T-helper 2 cell (primary cell): ENCODE measurements around the gene EGF.
"Not testable (repeated sequence)": the region's sequence is repeated elsewhere in the genome, so short reads cannot be mapped to it uniquely, and the experiment has no call there.

Experiments
- DNase-seq, 5 experiments: peaks; one replicate each; pipeline versions ENCODE4 v3.0.0 to v3.0.0-alpha.2; 2012 to 2022

The EGF gene

GRCh38 chr4:109915385-109916026 is 2.8 kb downstream of the EGF start:
- DNase-seq: no peak

- DNase-seq: no peak
Observed at GRCh38 chr4:109916027-109916409, 3.3 kb downstream of the EGF start.

- no peak for DNase-seq
Observed at GRCh38 chr4:109921384-109921808, 8.7 kb downstream of the EGF start.

- no peak for DNase-seq
Observed at GRCh38 chr4:109925396-109925795, 12.7 kb downstream of the EGF start.

- DNase-seq: no peak
Observed at GRCh38 chr4:109928327-109929045, 15.8 kb downstream of the EGF start.

GRCh38 chr4:109930464-109930863 is 17.8 kb downstream of the EGF start:
- no peak for DNase-seq

GRCh38 chr4:109930872-109931271 is 18.2 kb downstream of the EGF start:
- no peak for DNase-seq

GRCh38 chr4:109931318-109931717 is 18.6 kb downstream of the EGF start:
- no peak for DNase-seq

- not testable (repeated sequence) for DNase-seq
Observed at GRCh38 chr4:109937352-109937751, 24.7 kb downstream of the EGF start.

- DNase-seq: no peak
Observed at GRCh38 chr4:109939190-109939589, 26.5 kb downstream of the EGF start.

- DNase-seq: no peak
Observed at GRCh38 chr4:109942292-109942926, 29.7 kb downstream of the EGF start.

- no peak for DNase-seq
Observed at GRCh38 chr4:109943745-109944144, 31.1 kb downstream of the EGF start.

- DNase-seq: no peak
Observed at GRCh38 chr4:109944591-109944990, 31.9 kb downstream of the EGF start.

- DNase-seq: no peak
Observed at GRCh38 chr4:109945056-109945455, 32.4 kb downstream of the EGF start.

GRCh38 chr4:109946120-109946519 is 33.4 kb downstream of the EGF start:
- no peak for DNase-seq

GRCh38 chr4:109947457-109947856 is 34.8 kb downstream of the EGF start:
- DNase-seq: peak in 1 of 5 experiments; percentile 16

GRCh38 chr4:109947918-109948317 is 35.2 kb downstream of the EGF start:
- DNase-seq: no peak

GRCh38 chr4:109949099-109949718 is 36.5 kb downstream of the EGF start:
- DNase-seq: not testable (repeated sequence)

- no peak for DNase-seq
Observed at GRCh38 chr4:109952612-109953011, 39.9 kb downstream of the EGF start.

- DNase-seq: no peak
Observed at GRCh38 chr4:109953556-109953955, 40.9 kb downstream of the EGF start.

- DNase-seq: no peak
Observed at GRCh38 chr4:109955146-109955545, 42.5 kb downstream of the EGF start.

GRCh38 chr4:109957227-109957626 is 44.5 kb downstream of the EGF start:
- DNase-seq: no peak

GRCh38 chr4:109959195-109959594 is 46.5 kb downstream of the EGF start:
- DNase-seq: no peak

GRCh38 chr4:109962401-109962800 is 49.7 kb downstream of the EGF start:
- no peak for DNase-seq
